Measurements from ENCODE around the gene EP400. TPM values are rescaled to one million over a fixed set of nuclear protein-coding genes. Genes with fewer than 3 reads are reported as not detected.

The EP400 gene
- total and polyA plus RNA-seq, 12 donors, result 11.5 to 43.2 (median 28.8) TPM

DNA sequence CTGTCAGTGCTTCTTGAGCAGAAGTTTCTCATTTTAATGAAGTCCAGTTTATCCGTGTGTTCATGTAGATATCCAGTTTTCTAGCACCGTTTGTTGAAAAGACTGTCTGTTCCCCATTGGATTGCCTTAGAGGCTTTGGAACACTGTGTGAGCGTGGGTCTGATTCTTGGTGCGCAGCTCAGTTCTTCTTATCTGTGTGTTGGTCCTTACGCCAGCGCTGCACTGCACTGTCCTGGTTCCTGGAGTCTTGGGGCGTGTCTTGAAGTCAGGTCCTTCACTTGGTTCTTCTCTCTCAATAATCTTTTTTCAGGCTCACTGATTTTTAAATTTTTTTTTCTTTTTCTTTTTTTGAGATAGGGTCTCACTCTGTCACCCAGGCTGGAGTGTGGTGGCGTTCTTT lies 25.5 kb downstream of the EP400 start:
- no peak for DNase-seq
- 90 to 98% (median 96%) methylated on average over 8 of the region's 8 CpGs for WGBS, 4 donors
- Histone ChIP-seq H3K4me1 (replicated peaks in 1 of 2) (peaks cover 0 to 4% of the 10 kb centered on the region in 2 donors), H3K36me3 (replicated peaks in 1 of 2) (no peaks in the 10 kb centered on the region), H3K9me3 (replicated peaks in 1 of 3) (no peaks in the 10 kb centered on the region), H3K27me3 (no peaks in the 10 kb centered on the region), H3K4me3 (no peak overlapping the region), H3K27ac (no peak overlapping the region)
- no peak for TF ChIP-seq POLR2A (IDR thresholded peaks at IDR 0.05)
- TF ChIP-seq, protein P1, sequence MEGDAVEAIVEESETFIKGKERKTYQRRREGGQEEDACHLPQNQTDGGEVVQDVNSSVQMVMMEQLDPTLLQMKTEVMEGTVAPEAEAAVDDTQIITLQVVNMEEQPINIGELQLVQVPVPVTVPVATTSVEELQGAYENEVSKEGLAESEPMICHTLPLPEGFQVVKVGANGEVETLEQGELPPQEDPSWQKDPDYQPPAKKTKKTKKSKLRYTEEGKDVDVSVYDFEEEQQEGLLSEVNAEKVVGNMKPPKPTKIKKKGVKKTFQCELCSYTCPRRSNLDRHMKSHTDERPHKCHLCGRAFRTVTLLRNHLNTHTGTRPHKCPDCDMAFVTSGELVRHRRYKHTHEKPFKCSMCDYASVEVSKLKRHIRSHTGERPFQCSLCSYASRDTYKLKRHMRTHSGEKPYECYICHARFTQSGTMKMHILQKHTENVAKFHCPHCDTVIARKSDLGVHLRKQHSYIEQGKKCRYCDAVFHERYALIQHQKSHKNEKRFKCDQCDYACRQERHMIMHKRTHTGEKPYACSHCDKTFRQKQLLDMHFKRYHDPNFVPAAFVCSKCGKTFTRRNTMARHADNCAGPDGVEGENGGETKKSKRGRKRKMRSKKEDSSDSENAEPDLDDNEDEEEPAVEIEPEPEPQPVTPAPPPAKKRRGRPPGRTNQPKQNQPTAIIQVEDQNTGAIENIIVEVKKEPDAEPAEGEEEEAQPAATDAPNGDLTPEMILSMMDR (IDR thresholded peaks at IDR 0.05), result no peak
- intact Hi-C loops (cut with DNase I), result no loop called here

- WGBS, 4 donors, result 83 to 91% (median 88%) methylated on average over 12 of the region's 12 CpGs
- no peak overlapping the region for H3K27ac ChIP-seq
- H3K4me3 ChIP-seq, result no peak overlapping the region
- no peaks in the 10 kb centered on the region for H3K9me3 ChIP-seq (replicated peaks in 1 of 3)
- TF ChIP-seq, protein P1 (IDR thresholded peaks at IDR 0.05), result no peak
- no peak for TF ChIP-seq POLR2A (IDR thresholded peaks at IDR 0.05)
- DNase-seq, result no peak
- H3K4me1 ChIP-seq (replicated peaks in 1 of 2), result peaks cover 0 to 4% of the 10 kb centered on the region in 2 donors
- intact Hi-C loops (cut with DNase I), result no loop called here
- peaks cover 0 to 30% of the 10 kb centered on the region in 2 donors for H3K36me3 ChIP-seq (replicated peaks in 1 of 2)
- H3K27me3 ChIP-seq, result no peaks in the 10 kb centered on the region
Observed at GRCh38 chr12:131979606-131980005, 29.9 kb downstream of the EP400 start.

- Histone ChIP-seq H3K4me3 (no peak overlapping the region), H3K9me3 (replicated peaks in 1 of 3) (no peaks in the 10 kb centered on the region), H3K27me3 (no peaks in the 10 kb centered on the region), H3K36me3 (replicated peaks in 1 of 2) (peaks cover 0 to 37% of the 10 kb centered on the region in 2 donors), H3K27ac (no peak overlapping the region), H3K4me1 (replicated peaks in 1 of 2) (peaks cover 0 to 4% of the 10 kb centered on the region in 2 donors)
- intact Hi-C loops (cut with DNase I), result no loop called here
- no peak for TF ChIP-seq POLR2A (IDR thresholded peaks at IDR 0.05)
- TF ChIP-seq, protein P1 (IDR thresholded peaks at IDR 0.05), result peak in 1 of 6 experiments; percentile 26
- DNase-seq, result no peak
- 67 to 80% (median 74%) methylated on average over 3 of the region's 3 CpGs for WGBS, 4 donors
Observed at GRCh38 chr12:131980263-131980662, 30.5 kb downstream of the EP400 start.

- TF ChIP-seq, protein P1 (IDR thresholded peaks at IDR 0.05), result no peak
- Histone ChIP-seq H3K4me1 (replicated peaks in 1 of 2) (peaks cover 0 to 4% of the 10 kb centered on the region in 2 donors), H3K4me3 (no peak overlapping the region), H3K9me3 (replicated peaks in 1 of 3) (no peaks in the 10 kb centered on the region), H3K27ac (no peak overlapping the region), H3K36me3 (replicated peaks in 1 of 2) (peaks cover 0 to 48% of the 10 kb centered on the region in 2 donors), H3K27me3 (no peaks in the 10 kb centered on the region)
- intact Hi-C loops (cut with DNase I), result no loop called here
- 94 to 99% (median 97%) methylated on average over 10 of the region's 10 CpGs for WGBS, 4 donors
- no peak for DNase-seq
Observed at GRCh38 chr12:131981388-131981787, 31.6 kb downstream of the EP400 start.

Measured in adrenal gland (tissue), 12 donors.